Measurements from ENCODE around the gene ETV3L.

DNA sequence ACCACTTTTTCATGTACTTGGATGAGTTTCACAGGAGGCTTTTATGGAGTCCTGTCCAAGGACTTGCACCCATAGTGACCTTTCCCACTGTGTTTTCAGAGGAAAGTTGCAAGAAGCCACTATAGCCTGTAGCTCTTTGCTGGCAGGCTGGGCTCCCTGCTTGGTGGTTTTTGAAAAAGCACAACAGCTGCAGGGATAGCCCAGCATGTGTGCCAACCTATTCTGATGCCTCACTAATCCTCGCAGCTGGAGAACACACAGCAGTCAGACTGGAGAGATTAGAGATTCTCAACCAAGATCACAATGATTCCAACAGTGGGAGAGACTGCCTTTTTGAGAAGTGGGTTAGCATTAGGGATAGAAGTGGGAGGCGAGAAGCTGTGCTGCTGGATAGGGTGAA lies 30.0 kb downstream of the ETV3L start:
- TF ChIP-seq, protein P1, sequence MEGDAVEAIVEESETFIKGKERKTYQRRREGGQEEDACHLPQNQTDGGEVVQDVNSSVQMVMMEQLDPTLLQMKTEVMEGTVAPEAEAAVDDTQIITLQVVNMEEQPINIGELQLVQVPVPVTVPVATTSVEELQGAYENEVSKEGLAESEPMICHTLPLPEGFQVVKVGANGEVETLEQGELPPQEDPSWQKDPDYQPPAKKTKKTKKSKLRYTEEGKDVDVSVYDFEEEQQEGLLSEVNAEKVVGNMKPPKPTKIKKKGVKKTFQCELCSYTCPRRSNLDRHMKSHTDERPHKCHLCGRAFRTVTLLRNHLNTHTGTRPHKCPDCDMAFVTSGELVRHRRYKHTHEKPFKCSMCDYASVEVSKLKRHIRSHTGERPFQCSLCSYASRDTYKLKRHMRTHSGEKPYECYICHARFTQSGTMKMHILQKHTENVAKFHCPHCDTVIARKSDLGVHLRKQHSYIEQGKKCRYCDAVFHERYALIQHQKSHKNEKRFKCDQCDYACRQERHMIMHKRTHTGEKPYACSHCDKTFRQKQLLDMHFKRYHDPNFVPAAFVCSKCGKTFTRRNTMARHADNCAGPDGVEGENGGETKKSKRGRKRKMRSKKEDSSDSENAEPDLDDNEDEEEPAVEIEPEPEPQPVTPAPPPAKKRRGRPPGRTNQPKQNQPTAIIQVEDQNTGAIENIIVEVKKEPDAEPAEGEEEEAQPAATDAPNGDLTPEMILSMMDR (IDR thresholded peaks at IDR 0.05) = no peak
- TF ChIP-seq POLR2A (IDR thresholded peaks at IDR 0.05) = no peak
